Measurements from ENCODE around the gene CCP110. TPM values are rescaled to one million over a fixed set of nuclear protein-coding genes. Genes with fewer than 3 reads are reported as not detected.

Gene CCP110
- total and polyA plus RNA-seq, 2 of the 13 experiments (the other 11 are each of a cell fraction or from before 2014, with no cell fraction given), result 10.0 to 11.1 TPM

GRCh38 chr16:19555186-19555937 is 31.6 kb downstream of the CCP110 start, which contains the start of gene VPS35L (continued):
- TF ChIP-seq KDM5A (IDR thresholded peaks at IDR 0.05; ENCODE audit: borderline replicate concordance, low read length) (no peak), MYNN (CRISPR knock-in tag; IDR thresholded peaks at IDR 0.05; ENCODE audit: low read depth) (no peak; the same call in 1 of the 2 replicates), ZNF354B (CRISPR knock-in tag; IDR thresholded peaks at IDR 0.05) (peak; percentile 80; the same call in 1 of the 2 replicates), PREB (CRISPR knock-in tag; IDR thresholded peaks at IDR 0.05) (peak; percentile 66; the same call in 1 of the 2 replicates), HIC2 (CRISPR knock-in tag; IDR thresholded peaks at IDR 0.05; ENCODE audit: low read depth) (peak; percentile 77; the same call in 1 of the 2 replicates), ZBTB10 (CRISPR knock-in tag; IDR thresholded peaks at IDR 0.05; ENCODE audit: borderline replicate concordance) (no peak; the same call in 1 of the 2 replicates), SRSF9 (IDR thresholded peaks at IDR 0.05; ENCODE audit: borderline replicate concordance, insufficient read depth, low read depth, low read length, poor library complexity, severe bottlenecking) (no peak), ZNF547 (CRISPR knock-in tag; IDR thresholded peaks at IDR 0.05) (peak; percentile 93), MNT (IDR thresholded peaks at IDR 0.05) (no peak), MXD4 (CRISPR knock-in tag; IDR thresholded peaks at IDR 0.05) (peak; percentile 77), HMG20A (CRISPR knock-in tag; IDR thresholded peaks at IDR 0.05; ENCODE audit: borderline replicate concordance) (no peak), SKI (IDR thresholded peaks at IDR 0.05; ENCODE audit: partially characterized antibody) (peak; percentile 68), ZBTB25 (CRISPR knock-in tag; IDR thresholded peaks at IDR 0.05) (no peak), ZNF609 (CRISPR knock-in tag; IDR thresholded peaks at IDR 0.05; ENCODE audit: borderline replicate concordance) (peak; percentile 55; the same call in 1 of the 2 replicates)
